Lung (tissue), 12 donors: ENCODE results near the gene VAT1L. TPM values are rescaled to one million over a fixed set of nuclear protein-coding genes. Genes with fewer than 3 reads are reported as not detected.
A peak's percentile ranks its signal among the peaks of the same experiment; 100 is the strongest.

Experiments used
- ATAC-seq: fragments of 200-7000 bp; cut with Tn5 transposase; one replicate; pipeline ENCODE4 v1.9.1; 2020; ENCODE audit warnings: moderate number of reproducible peaks; ENCODE audit not compliant: insufficient read depth, low FRiP score
- DNase-seq, 3 donors: peaks; one replicate each; pipeline ENCODE4 v3.0.0-alpha.2; 2013 to 2017
- H3K27ac ChIP-seq, 2 donors: one replicate each; pipeline ENCODE4 v1.5.1; 2013; ENCODE audit warnings: mild to moderate bottlenecking in 2 of 2, moderate library complexity in 2 of 2, control low read depth in 1 of 2, inconsistent platforms in 1 of 2, low read depth in 1 of 2, low read length in 1 of 2
- H3K27me3 ChIP-seq, 3 donors: one replicate each; pipeline ENCODE4 v1.5.1; 2013; ENCODE audit warnings: low read length in 2 of 3; ENCODE audit not compliant: control insufficient read depth in 3 of 3, insufficient read depth in 3 of 3
- H3K36me3 ChIP-seq, 4 donors: one replicate each; pipeline ENCODE4 v1.5.1; 2013; ENCODE audit warnings: low read length in 4 of 4, mild to moderate bottlenecking in 1 of 4, moderate library complexity in 1 of 4; ENCODE audit not compliant: control insufficient read depth in 4 of 4, insufficient read depth in 4 of 4
- H3K4me1 ChIP-seq, 5 donors: one replicate each; pipeline ENCODE4 v1.5.1; 2013; ENCODE audit warnings: low read length in 5 of 5, mild to moderate bottlenecking in 2 of 5, moderate library complexity in 1 of 5; ENCODE audit not compliant: control insufficient read depth in 5 of 5, insufficient read depth in 5 of 5
- H3K4me3 ChIP-seq: one replicate; pipeline ENCODE4 v1.5.1; 2013; ENCODE audit warnings: mild to moderate bottlenecking, control low read depth, moderate library complexity
- H3K9ac ChIP-seq, 2 donors: one replicate each; pipeline ENCODE4 v1.5.1; 2013; ENCODE audit warnings: low read length in 2 of 2, control low read depth in 1 of 2; ENCODE audit not compliant: insufficient read depth in 1 of 2
- H3K9me3 ChIP-seq, 4 donors: one replicate each; pipeline ENCODE4 v1.5.1; 2013; ENCODE audit warnings: low read length in 3 of 4, mild to moderate bottlenecking in 1 of 4, moderate library complexity in 1 of 4; ENCODE audit not compliant: control insufficient read depth in 4 of 4, insufficient read depth in 3 of 4
- WGBS, 2 donors: extraction: QIAGEN DNeasy Blood & Tissue Kit; methylation state at CpG; one replicate each; pipeline ENCODE4 v1.1.7; 2013; 5-methylcytosine and 5-hydroxymethylcytosine counted together
- polyA plus RNA-seq, 2 donors: library from polyadenylated mRNA; stranded (reverse); fragments of 200-250 nt; gene quantifications; one replicate each; pipeline ENCODE4 v1.2.1, GENCODE V29; 2013
- total RNA-seq, 2 donors: library from RNA; depleted of rRNA in 1 of 2; stranded (reverse); fragments of >200 nt in 1 of 2; gene quantifications; one replicate each; pipeline ENCODE4 v1.2.1, GENCODE V29; 2014 to 2021
- TF ChIP-seq, protein P1 (sequence below): IDR thresholded peaks from 2 replicates; pipeline ENCODE4 v1.5.1; 2012; ENCODE audit warnings: mild to moderate bottlenecking; ENCODE audit errors: control extremely low read depth, extremely low read depth
- donor health status: control.
- donor health status: control.
- donor health status: Bipolar disorder and iron deficiency.
- donor health status: healthy.
- donor health status: DM: yes; HTN: yes; CAD: no.

VAT1L gene
- total and polyA plus RNA-seq, 4 donors, result 0.14 to 3.3 (median 0.26) TPM

DNA sequence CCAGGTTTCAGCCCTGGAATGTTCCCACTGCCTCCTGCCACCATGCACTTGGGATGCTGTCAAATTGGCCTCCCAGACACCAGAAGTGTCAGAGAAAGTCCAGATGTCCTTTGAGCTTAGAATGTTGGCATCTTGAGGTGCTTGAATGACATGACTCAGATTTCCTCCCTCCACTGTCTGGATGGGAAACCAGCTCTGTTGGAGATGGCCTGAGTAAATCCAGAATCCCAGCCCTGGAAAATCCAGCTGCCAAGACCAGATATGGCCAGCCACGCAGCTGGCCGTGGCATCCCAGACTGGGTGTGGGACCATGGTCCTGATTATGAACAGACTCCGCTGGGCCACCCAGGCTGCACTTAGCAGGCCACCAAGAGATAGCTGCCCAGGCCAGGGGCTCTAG is 177.0 kb downstream of the VAT1L start:
- no peaks in the 10 kb centered on the region for H3K36me3 ChIP-seq
- 84 to 90% methylated on average over 3 of the region's 3 CpGs for WGBS, 2 donors
- H3K4me3 ChIP-seq, result no peak overlapping the region
- peaks cover 0 to 10% (median 0%) of the 10 kb centered on the region in 5 donors for H3K4me1 ChIP-seq
- no peak for ATAC-seq
- TF ChIP-seq, protein P1, sequence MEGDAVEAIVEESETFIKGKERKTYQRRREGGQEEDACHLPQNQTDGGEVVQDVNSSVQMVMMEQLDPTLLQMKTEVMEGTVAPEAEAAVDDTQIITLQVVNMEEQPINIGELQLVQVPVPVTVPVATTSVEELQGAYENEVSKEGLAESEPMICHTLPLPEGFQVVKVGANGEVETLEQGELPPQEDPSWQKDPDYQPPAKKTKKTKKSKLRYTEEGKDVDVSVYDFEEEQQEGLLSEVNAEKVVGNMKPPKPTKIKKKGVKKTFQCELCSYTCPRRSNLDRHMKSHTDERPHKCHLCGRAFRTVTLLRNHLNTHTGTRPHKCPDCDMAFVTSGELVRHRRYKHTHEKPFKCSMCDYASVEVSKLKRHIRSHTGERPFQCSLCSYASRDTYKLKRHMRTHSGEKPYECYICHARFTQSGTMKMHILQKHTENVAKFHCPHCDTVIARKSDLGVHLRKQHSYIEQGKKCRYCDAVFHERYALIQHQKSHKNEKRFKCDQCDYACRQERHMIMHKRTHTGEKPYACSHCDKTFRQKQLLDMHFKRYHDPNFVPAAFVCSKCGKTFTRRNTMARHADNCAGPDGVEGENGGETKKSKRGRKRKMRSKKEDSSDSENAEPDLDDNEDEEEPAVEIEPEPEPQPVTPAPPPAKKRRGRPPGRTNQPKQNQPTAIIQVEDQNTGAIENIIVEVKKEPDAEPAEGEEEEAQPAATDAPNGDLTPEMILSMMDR, result no peak
- H3K27ac ChIP-seq, result no peak overlapping the region
- H3K27me3 ChIP-seq, result no peaks in the 10 kb centered on the region
- no peak overlapping the region for H3K9ac ChIP-seq
- H3K9me3 ChIP-seq, result no peaks in the 10 kb centered on the region
- DNase-seq, result no peak

DNA sequence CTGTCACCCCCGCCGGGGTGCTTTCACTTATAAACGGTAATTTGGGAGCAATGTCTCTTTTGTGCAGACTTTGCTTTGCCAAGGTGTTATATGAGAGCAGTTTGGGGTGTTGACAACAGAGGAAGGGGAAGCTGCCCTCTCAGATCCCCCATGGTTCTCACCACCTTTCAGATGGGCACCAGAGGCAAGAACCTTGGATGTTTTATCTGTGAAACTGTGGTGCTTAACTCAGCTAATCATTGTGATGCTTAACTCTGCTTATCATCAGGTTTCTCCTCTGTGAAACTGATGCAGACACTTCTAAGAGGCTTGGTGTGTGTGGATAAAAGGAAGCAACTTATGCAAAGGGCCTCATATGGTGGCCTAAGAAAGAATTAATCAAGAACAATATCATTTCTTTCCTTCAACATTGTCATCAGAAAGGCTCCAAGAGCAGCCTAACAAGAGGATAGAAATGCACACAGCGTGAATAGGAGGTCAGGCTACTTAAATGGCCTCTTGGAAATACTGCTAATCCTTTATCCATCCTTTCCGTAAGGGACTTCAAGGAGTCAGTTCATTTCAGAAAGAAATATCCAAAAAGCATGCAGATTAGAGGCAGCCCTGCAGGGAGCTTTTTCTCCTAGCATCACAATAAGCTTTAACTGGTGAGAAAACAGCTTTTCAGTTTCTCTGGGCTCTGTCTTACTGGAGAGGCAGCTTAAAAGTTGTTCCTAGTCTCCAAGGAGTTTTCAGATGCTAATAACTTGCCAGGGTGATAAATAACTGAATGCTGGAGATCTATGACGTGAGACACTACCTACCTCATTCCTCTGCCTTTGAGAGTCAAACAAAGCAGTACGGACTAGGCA is 178.9 kb downstream of the VAT1L start:
- TF ChIP-seq, protein P1, result no peak
- 64 to 65% methylated on average over 7 of the region's 7 CpGs for WGBS, 2 donors
- no peak overlapping the region for H3K9ac ChIP-seq

DNA sequence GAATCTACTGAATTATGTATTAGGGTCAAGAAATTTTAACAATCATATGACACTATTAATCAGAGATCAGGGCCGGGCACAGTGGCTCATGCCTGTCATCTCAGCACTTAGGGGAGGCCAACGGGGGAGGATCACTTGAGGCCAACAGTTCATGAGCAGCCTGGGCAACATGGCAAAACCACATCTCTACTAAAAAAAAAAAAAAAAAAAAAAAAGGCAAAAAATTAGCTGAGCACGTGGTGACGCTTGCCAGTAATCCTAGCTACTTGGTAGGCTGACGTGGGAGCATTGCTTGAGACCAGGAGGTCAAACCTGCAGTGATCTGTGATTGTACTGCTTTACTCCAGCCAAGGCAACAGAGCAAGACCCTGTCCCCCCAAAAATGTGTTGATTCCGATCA is 181.5 kb downstream of the VAT1L start:
- Histone ChIP-seq H3K27ac (no peak overlapping the region), H3K27me3 (no peaks in the 10 kb centered on the region), H3K4me3 (no peak overlapping the region), H3K9me3 (no peaks in the 10 kb centered on the region), H3K36me3 (no peaks in the 10 kb centered on the region), H3K9ac (no peak overlapping the region), H3K4me1 (peaks cover 0 to 17% (median 0%) of the 10 kb centered on the region in 5 donors)
- TF ChIP-seq, protein P1, result no peak
- peak in 1 of 3 donors; percentile 13 for DNase-seq
- no peak for ATAC-seq
- WGBS, 2 donors, result 86 to 87% methylated on average over 6 of the region's 6 CpGs

More for the DNA sequence above, 178.9 kb downstream of the VAT1L start:
- ATAC-seq (no peak), DNase-seq (no peak)
- H3K36me3 ChIP-seq, result no peaks in the 10 kb centered on the region
- no peaks in the 10 kb centered on the region for H3K27me3 ChIP-seq
- no peak overlapping the region for H3K4me3 ChIP-seq
- H3K27ac ChIP-seq, result no peak overlapping the region
- no peaks in the 10 kb centered on the region for H3K9me3 ChIP-seq
- peaks cover 0 to 22% (median 0%) of the 10 kb centered on the region in 5 donors for H3K4me1 ChIP-seq
